Left lung (tissue), 14 donors: ENCODE measurements around the gene FANCC. TPM values are rescaled to one million over a fixed set of nuclear protein-coding genes. Genes with fewer than 3 reads are reported as not detected.

ENCODE experiments used
- ATAC-seq: fragments of 200-7000 bp; cut with Tn5 transposase; one replicate; pipeline ENCODE4 v1.9.1; 2020; ENCODE audit warnings: moderate library complexity
- DNase-seq, 4 donors: peaks; one replicate each; pipeline ENCODE4 v3.0.0-alpha.2; 2013 to 2020
- H3K27ac ChIP-seq, 2 donors: fragments of 200-600 bp; sonication (generic) in 1 of 2; one replicate each; pipeline versions ENCODE4 v1.5.0 to v1.8.0; 2020 to 2021
- H3K27me3 ChIP-seq, 2 donors: fragments of 200-600 bp; sonication (generic) in 1 of 2; one replicate each; pipeline versions ENCODE4 v1.5.0 to v1.8.0; 2020 to 2021
- H3K36me3 ChIP-seq, 2 donors: fragments of 200-600 bp; sonication (generic) in 1 of 2; one replicate each; pipeline versions ENCODE4 v1.5.0 to v1.8.0; 2020 to 2021
- H3K4me1 ChIP-seq, 2 donors: fragments of 200-600 bp; one replicate each; pipeline ENCODE4 v1.8.0; 2021
- H3K4me3 ChIP-seq, 2 donors: fragments of 200-600 bp; sonication (generic) in 1 of 2; one replicate each; pipeline versions ENCODE4 v1.5.0 to v1.8.0; 2020 to 2021; ENCODE audit warnings: mild to moderate bottlenecking in 1 of 2
- H3K9me3 ChIP-seq, 2 donors: fragments of 200-600 bp; sonication (generic) in 1 of 2; one replicate each; pipeline versions ENCODE4 v1.5.0 to v1.8.0; 2020 to 2021
- CTCF ChIP-seq, 2 donors: fragments of 200-600 bp; sonication (generic) in 1 of 2; IDR thresholded peaks; one replicate each; pipeline versions ENCODE4 v1.5.0 to v1.8.0; 2021; ENCODE audit warnings: antibody characterized with exemption in 2 of 2
- intact Hi-C, 2 donors: fragments of 100-400 bp; cut with DNase I; formaldehyde crosslinking; loops; one replicate each; pipeline versions ENCODE4 v1.11.2 to v1.14.2; 2022
- long read RNA-seq, 12 donors: library from polyadenylated mRNA in 2 of 12; unstranded in 2 of 12; transcript quantifications; one replicate each; pipeline ENCODE4 v2.0.0 and lab custom pipeline, GENCODE V29; 2019 to 2026
- polyA plus RNA-seq, 6 donors: library from polyadenylated mRNA; unstranded; fragments of 120-200 nt; gene quantifications; one replicate each; pipeline ENCODE4 v1.2.1, GENCODE V29; 2013; ENCODE audit not compliant: insufficient read length in 6 of 6
- total RNA-seq, 2 donors: library from RNA; stranded (reverse); fragmentation: NEBNext Ultra II Directional; extraction: Animal tissue kit (Norgen Biotek cat#: 25700); gene quantifications; one replicate each; pipeline ENCODE4 v1.2.1, GENCODE V29; 2021
- donor health status: DM: no; HTN: yes; CAD: no.
- donor health status: DM: no; HTN: no; CAD: no.

FANCC gene, protein sequence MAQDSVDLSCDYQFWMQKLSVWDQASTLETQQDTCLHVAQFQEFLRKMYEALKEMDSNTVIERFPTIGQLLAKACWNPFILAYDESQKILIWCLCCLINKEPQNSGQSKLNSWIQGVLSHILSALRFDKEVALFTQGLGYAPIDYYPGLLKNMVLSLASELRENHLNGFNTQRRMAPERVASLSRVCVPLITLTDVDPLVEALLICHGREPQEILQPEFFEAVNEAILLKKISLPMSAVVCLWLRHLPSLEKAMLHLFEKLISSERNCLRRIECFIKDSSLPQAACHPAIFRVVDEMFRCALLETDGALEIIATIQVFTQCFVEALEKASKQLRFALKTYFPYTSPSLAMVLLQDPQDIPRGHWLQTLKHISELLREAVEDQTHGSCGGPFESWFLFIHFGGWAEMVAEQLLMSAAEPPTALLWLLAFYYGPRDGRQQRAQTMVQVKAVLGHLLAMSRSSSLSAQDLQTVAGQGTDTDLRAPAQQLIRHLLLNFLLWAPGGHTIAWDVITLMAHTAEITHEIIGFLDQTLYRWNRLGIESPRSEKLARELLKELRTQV
- 10 to 100 TPM; 11.5 to 17.4 TPM for total RNA-seq
- 10 to 100 TPM; 22.7 to 27.4 (median 26.3) TPM for polyA plus RNA-seq
- long read RNA-seq, donor 1, full-length matches to known transcripts, result 7 of 7 reads
- long read RNA-seq, donor 1, partial matches to known transcripts, result 0 of 7 reads
- long read RNA-seq, donor 1, other reads (novel, unspliced or antisense), result 0 of 7 reads
- long read RNA-seq, donor 2, full-length matches to known transcripts, result 1 of 1 reads
- long read RNA-seq, donor 2, partial matches to known transcripts, result 0 of 1 reads
- long read RNA-seq, donor 2, other reads (novel, unspliced or antisense), result 0 of 1 reads
- long read RNA-seq, donor 3, result 0 reads
- long read RNA-seq, donor 4, partial matches to known transcripts, result 0 of 2 reads
- long read RNA-seq, donor 4, other reads (novel, unspliced or antisense), result 2 of 2 reads
- long read RNA-seq, donor 5, full-length matches to known transcripts, result 3 of 10 reads
- long read RNA-seq, donor 5, partial matches to known transcripts, result 7 of 10 reads
- long read RNA-seq, donor 5, other reads (novel, unspliced or antisense), result 0 of 10 reads
- long read RNA-seq, donor 6, full-length matches to known transcripts, result 4 of 4 reads
- long read RNA-seq, donor 6, partial matches to known transcripts, result 0 of 4 reads
- long read RNA-seq, donor 6, other reads (novel, unspliced or antisense), result 0 of 4 reads
- long read RNA-seq, donor 7, full-length matches to known transcripts, result 1 of 1 reads
- long read RNA-seq, donor 7, partial matches to known transcripts, result 0 of 1 reads
- long read RNA-seq, donor 7, other reads (novel, unspliced or antisense), result 0 of 1 reads
- long read RNA-seq, donor 8, full-length matches to known transcripts, result 2 of 2 reads
- long read RNA-seq, donor 8, partial matches to known transcripts, result 0 of 2 reads
- long read RNA-seq, donor 8, other reads (novel, unspliced or antisense), result 0 of 2 reads
- long read RNA-seq, donor 9, result 0 reads
- long read RNA-seq, donor 10, partial matches to known transcripts, result 0 of 2 reads
- long read RNA-seq, donor 10, other reads (novel, unspliced or antisense), result 2 of 2 reads
- long read RNA-seq, donor 11, partial matches to known transcripts, result 0 of 1 reads
- long read RNA-seq, donor 11, other reads (novel, unspliced or antisense), result 0 of 1 reads
- long read RNA-seq, donor 12, result 0 reads

- intact Hi-C loops, result loop anchor here in 1 of 2 donors (10.0 kb wide), 1 partner anchor 187 kb away; no protein-coding TSS in a partner anchor
- no peaks in the 10 kb centered on the region for H3K36me3 ChIP-seq
- no peak for TF ChIP-seq CTCF (IDR thresholded peaks at IDR 0.05)
- H3K27me3 ChIP-seq, result no peaks in the 10 kb centered on the region
- H3K4me1 ChIP-seq, result peaks cover 0 to 13% of the 10 kb centered on the region in 2 donors
- H3K4me3 ChIP-seq, result peak within 1 kb of the TSS; percentile 78 to 98
- H3K27ac ChIP-seq, result peak within 1 kb of the TSS; percentile 91 to 93
- peak; percentile 93 to 96 (median 94) for DNase-seq
- ATAC-seq, result peak; percentile 93
- H3K9me3 ChIP-seq, result no peaks in the 10 kb centered on the region
Measured at GRCh38 chr9:95317119-95317892, at the start of gene FANCC. TSS of gene FANCC (minus strand) at chr9:95317709. CDS start at chr9:95249291, 68,418 bp downstream.

DNA sequence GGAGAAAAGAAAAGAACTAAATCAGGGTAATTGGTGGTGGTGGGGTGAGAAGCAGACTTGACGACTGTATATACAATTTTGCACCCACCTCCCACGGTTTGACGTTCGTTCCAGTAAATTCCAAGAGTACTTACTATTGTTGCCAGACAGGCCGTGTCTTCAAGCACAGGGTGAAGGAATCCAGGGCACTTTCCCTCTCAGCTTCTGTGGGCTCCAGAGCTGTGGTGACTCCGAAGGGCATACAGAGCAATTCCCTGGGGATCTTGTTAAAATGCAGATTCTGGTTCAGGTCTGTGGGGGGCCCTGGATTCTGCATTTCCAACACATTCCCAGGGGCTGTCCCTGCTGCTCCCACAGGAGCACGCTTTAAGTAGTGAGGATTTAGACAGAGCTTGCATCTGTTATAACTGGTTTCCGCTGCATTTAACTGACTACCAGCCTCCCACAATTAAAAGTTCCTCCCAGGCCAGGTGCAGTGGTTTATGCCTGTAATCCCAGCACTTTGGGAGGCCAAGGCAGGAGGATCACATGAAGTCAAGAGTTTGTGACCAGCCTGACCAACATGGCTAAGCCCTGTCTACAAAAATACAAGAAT is 49.3 kb upstream of the FANCC start:
- Histone ChIP-seq H3K4me1 (no peaks in the 10 kb centered on the region), H3K4me3 (no peak overlapping the region), H3K27me3 (peaks cover 0 to 27% of the 10 kb centered on the region in 2 donors), H3K27ac (no peak overlapping the region), H3K36me3 (no peaks in the 10 kb centered on the region), H3K9me3 (no peaks in the 10 kb centered on the region)
- intact Hi-C loops, result no loop called here
- no peak for TF ChIP-seq CTCF (IDR thresholded peaks at IDR 0.05)
- no peak for ATAC-seq
- no peak for DNase-seq

GRCh38 chr9:95365766-95366165 is 48.3 kb upstream of the FANCC start:
- TF ChIP-seq CTCF (IDR thresholded peaks at IDR 0.05), result no peak
- Histone ChIP-seq H3K9me3 (no peaks in the 10 kb centered on the region), H3K4me3 (no peak overlapping the region), H3K27me3 (peaks cover 0 to 27% of the 10 kb centered on the region in 2 donors), H3K4me1 (no peaks in the 10 kb centered on the region), H3K36me3 (no peaks in the 10 kb centered on the region), H3K27ac (no peak overlapping the region)
- no peak for DNase-seq
- intact Hi-C loops, result no loop called here
- ATAC-seq, result no peak
